ENCODE measurements around the gene DOCK4. TPM values are rescaled to one million over a fixed set of nuclear protein-coding genes. Genes with fewer than 3 reads are reported as not detected.

DOCK4 gene
- total RNA-seq, 1 donor from 2014 or later: 44.1 TPM

- Mint-ChIP-seq H3K27ac (ENCODE audit: unreplicated experiment) (no peak overlapping the region), H3K27me3 (ENCODE audit: unreplicated experiment) (no peaks in the 10 kb centered on the region), H3K36me3 (ENCODE audit: unreplicated experiment) (peaks cover 45% of the 10 kb centered on the region), H3K4me1 (ENCODE audit: unreplicated experiment) (peaks cover 26% of the 10 kb centered on the region), H3K9me3 (ENCODE audit: unreplicated experiment) (peaks cover 36% of the 10 kb centered on the region), H3K4me3 (ENCODE audit: unreplicated experiment) (no peak overlapping the region)
- no peak for DNase-seq (ENCODE audit: extremely low spot score, unreplicated experiment)
- TF ChIP-seq CTCF (IDR thresholded peaks at IDR 0.05): no peak
These were observed 404.9 kb downstream of the DOCK4 start for GRCh38 chr7:111801277-111801676.

GRCh38 chr7:111796671-111797070, 409.5 kb downstream of the DOCK4 start:
- peaks cover 43% of the 10 kb centered on the region for H3K9me3 Mint-ChIP-seq (ENCODE audit: unreplicated experiment)
- no peak for DNase-seq (ENCODE audit: extremely low spot score, unreplicated experiment)
- no peak for TF ChIP-seq CTCF (IDR thresholded peaks at IDR 0.05)

GRCh38 chr7:111789870-111790269, 416.3 kb downstream of the DOCK4 start:
- Mint-ChIP-seq H3K9me3 (ENCODE audit: unreplicated experiment) (peaks cover 11% of the 10 kb centered on the region), H3K4me1 (ENCODE audit: unreplicated experiment) (no peaks in the 10 kb centered on the region), H3K4me3 (ENCODE audit: unreplicated experiment) (no peak overlapping the region), H3K27ac (ENCODE audit: unreplicated experiment) (no peak overlapping the region), H3K27me3 (ENCODE audit: unreplicated experiment) (no peaks in the 10 kb centered on the region), H3K36me3 (ENCODE audit: unreplicated experiment) (peaks cover 46% of the 10 kb centered on the region)
- no peak for TF ChIP-seq CTCF (IDR thresholded peaks at IDR 0.05)
- DNase-seq (ENCODE audit: extremely low spot score, unreplicated experiment): no peak

More at GRCh38 chr7:111796671-111797070, 409.5 kb downstream of the DOCK4 start:
- H3K27ac Mint-ChIP-seq (ENCODE audit: unreplicated experiment): no peak overlapping the region
- H3K4me1 Mint-ChIP-seq (ENCODE audit: unreplicated experiment): no peaks in the 10 kb centered on the region
- H3K27me3 Mint-ChIP-seq (ENCODE audit: unreplicated experiment): no peaks in the 10 kb centered on the region
- H3K4me3 Mint-ChIP-seq (ENCODE audit: unreplicated experiment): no peak overlapping the region
- peaks cover 68% of the 10 kb centered on the region for H3K36me3 Mint-ChIP-seq (ENCODE audit: unreplicated experiment)

GRCh38 chr7:111789048-111789320, 417.2 kb downstream of the DOCK4 start:
- no peak for DNase-seq (ENCODE audit: extremely low spot score, unreplicated experiment)
- no peak for TF ChIP-seq CTCF (IDR thresholded peaks at IDR 0.05)
- H3K4me1 Mint-ChIP-seq (ENCODE audit: unreplicated experiment): no peaks in the 10 kb centered on the region
- no peak overlapping the region for H3K27ac Mint-ChIP-seq (ENCODE audit: unreplicated experiment)
- peaks cover 4% of the 10 kb centered on the region for H3K9me3 Mint-ChIP-seq (ENCODE audit: unreplicated experiment)
- H3K36me3 Mint-ChIP-seq (ENCODE audit: unreplicated experiment): peaks cover 41% of the 10 kb centered on the region
- H3K27me3 Mint-ChIP-seq (ENCODE audit: unreplicated experiment): no peaks in the 10 kb centered on the region
- H3K4me3 Mint-ChIP-seq (ENCODE audit: unreplicated experiment): no peak overlapping the region

- Mint-ChIP-seq H3K36me3 (ENCODE audit: unreplicated experiment) (peaks cover 42% of the 10 kb centered on the region), H3K27me3 (ENCODE audit: unreplicated experiment) (no peaks in the 10 kb centered on the region), H3K4me1 (ENCODE audit: unreplicated experiment) (no peaks in the 10 kb centered on the region), H3K9me3 (ENCODE audit: unreplicated experiment) (no peaks in the 10 kb centered on the region), H3K4me3 (ENCODE audit: unreplicated experiment) (no peak overlapping the region), H3K27ac (ENCODE audit: unreplicated experiment) (no peak overlapping the region)
- DNase-seq (ENCODE audit: extremely low spot score, unreplicated experiment): no peak
- TF ChIP-seq CTCF (IDR thresholded peaks at IDR 0.05): no peak
These were observed 417.7 kb downstream of the DOCK4 start for GRCh38 chr7:111788286-111789047.

Data from osteocyte (in vitro differentiated cells).